Activated B cell treated with CpG ODN at 0.5 μM for 24 hours (primary cell): ENCODE measurements around the gene HPSE2. TPM values are rescaled to one million over a fixed set of nuclear protein-coding genes. Genes with fewer than 3 reads are reported as not detected.

Source experiments
- ATAC-seq: fragments of 200-7000 bp; cut with Tn5 transposase; one replicate; pipeline ENCODE4 v1.10.0; 2021; ENCODE audit warnings: low read depth, mild to moderate bottlenecking, moderate library complexity
- CTCF ChIA-PET: fragments of 350-600 bp; sonication (Branson Sonifier 250); formaldehyde crosslinking; loops from one replicate; lab custom pipeline; 2021; ENCODE audit warnings: antibody characterized with exemption; lab: Charles Lee
- POLR2A ChIA-PET: fragments of 350-600 bp; sonication (Branson Sonifier 250); formaldehyde crosslinking; loops from one replicate; lab custom pipeline; 2021; ENCODE audit warnings: antibody characterized with exemption; lab: Charles Lee
- DNase-seq: peaks from one replicate; pipeline ENCODE4 v3.0.0; 2022
- H3K27ac Mint-ChIP-seq: one replicate; pipeline ENCODE4 v1.8.0; 2020; ENCODE audit warnings: mixed read lengths
- H3K27me3 Mint-ChIP-seq: one replicate; pipeline ENCODE4 v1.8.0; 2021; ENCODE audit warnings: mixed read lengths
- H3K36me3 Mint-ChIP-seq: one replicate; pipeline ENCODE4 v1.8.0; 2021; ENCODE audit warnings: low read depth, mixed read lengths
- H3K4me1 Mint-ChIP-seq: one replicate; pipeline ENCODE4 v1.8.0; 2021; ENCODE audit warnings: mixed read lengths
- H3K4me3 Mint-ChIP-seq: one replicate; pipeline ENCODE4 v1.8.0; 2020; ENCODE audit warnings: mild to moderate bottlenecking, mixed read lengths
- H3K9me3 Mint-ChIP-seq: one replicate; pipeline ENCODE4 v1.8.0; 2020; ENCODE audit warnings: mixed read lengths
- CTCF ChIP-seq: fragments of 200-600 bp; IDR thresholded peaks from one replicate; pipeline ENCODE4 v1.8.0; 2022; ENCODE audit warnings: antibody characterized with exemption, mild to moderate bottlenecking
- intact Hi-C: fragments of 100-400 bp; cut with micrococcal nuclease; formaldehyde crosslinking; loops from one replicate; pipeline ENCODE4 v1.15.1; 2024
- total RNA-seq: library from RNA; stranded (reverse); gene quantifications from 2 replicates; pipeline ENCODE4 v1.2.3, GENCODE V29; 2022

Gene HPSE2
- total RNA-seq, 1 donor from 2014 or later, result not detected

GRCh38 chr10:98950106-98950505, 285.5 kb downstream of the HPSE2 start:
- ATAC-seq (no peak), DNase-seq (no peak)
- POLR2A ChIA-PET, result no interaction called here
- H3K27ac Mint-ChIP-seq, result no peak overlapping the region
- CTCF ChIA-PET, result no interaction called here
- peaks cover 6% of the 10 kb centered on the region for H3K9me3 Mint-ChIP-seq
- H3K4me1 Mint-ChIP-seq, result no peaks in the 10 kb centered on the region
- intact Hi-C loops, result no loop called here
- no peak for TF ChIP-seq CTCF
- H3K27me3 Mint-ChIP-seq, result no peaks in the 10 kb centered on the region
- no peak overlapping the region for H3K4me3 Mint-ChIP-seq
- H3K36me3 Mint-ChIP-seq, result no peaks in the 10 kb centered on the region

- no peak for TF ChIP-seq CTCF
- H3K9me3 Mint-ChIP-seq, result peaks cover 6% of the 10 kb centered on the region
Observed at GRCh38 chr10:98949306-98949705, 286.3 kb downstream of the HPSE2 start.

GRCh38 chr10:98943681-98944080, 292.0 kb downstream of the HPSE2 start:
- DNase-seq (no peak), ATAC-seq (no peak)
- no peaks in the 10 kb centered on the region for H3K36me3 Mint-ChIP-seq
- H3K27ac Mint-ChIP-seq, result no peak overlapping the region
- intact Hi-C loops, result no loop called here
- TF ChIP-seq CTCF, result no peak
- no peaks in the 10 kb centered on the region for H3K27me3 Mint-ChIP-seq
- POLR2A ChIA-PET, result no interaction called here
- CTCF ChIA-PET, result no interaction called here
- H3K4me3 Mint-ChIP-seq, result no peak overlapping the region
- H3K9me3 Mint-ChIP-seq, result peaks cover 6% of the 10 kb centered on the region
- H3K4me1 Mint-ChIP-seq, result no peaks in the 10 kb centered on the region

More at GRCh38 chr10:98949306-98949705, 286.3 kb downstream of the HPSE2 start:
- no peak for ATAC-seq
- no peak for DNase-seq
- no peak overlapping the region for H3K27ac Mint-ChIP-seq
- POLR2A ChIA-PET, result no interaction called here
- intact Hi-C loops, result no loop called here
- CTCF ChIA-PET, result no interaction called here
- H3K4me3 Mint-ChIP-seq, result no peak overlapping the region
- H3K4me1 Mint-ChIP-seq, result no peaks in the 10 kb centered on the region
- H3K36me3 Mint-ChIP-seq, result no peaks in the 10 kb centered on the region
- no peaks in the 10 kb centered on the region for H3K27me3 Mint-ChIP-seq

- no peaks in the 10 kb centered on the region for H3K4me1 Mint-ChIP-seq
- TF ChIP-seq CTCF, result no peak
- H3K27me3 Mint-ChIP-seq, result peaks cover 3% of the 10 kb centered on the region
- ChIA-PET CTCF (no interaction called here), POLR2A (no interaction called here)
- no peak overlapping the region for H3K4me3 Mint-ChIP-seq
- peaks cover 8% of the 10 kb centered on the region for H3K9me3 Mint-ChIP-seq
- no peak for ATAC-seq
- no peak overlapping the region for H3K27ac Mint-ChIP-seq
- H3K36me3 Mint-ChIP-seq, result no peaks in the 10 kb centered on the region
- DNase-seq, result no peak
- intact Hi-C loops, result no loop called here
Observed at GRCh38 chr10:98929709-98930108, 305.9 kb downstream of the HPSE2 start.

GRCh38 chr10:98925651-98926050, 310.0 kb downstream of the HPSE2 start:
- DNase-seq (no peak), ATAC-seq (no peak)
- intact Hi-C loops, result no loop called here
- H3K27me3 Mint-ChIP-seq, result no peaks in the 10 kb centered on the region
- no peak for TF ChIP-seq CTCF
- no peak overlapping the region for H3K27ac Mint-ChIP-seq
- no peaks in the 10 kb centered on the region for H3K9me3 Mint-ChIP-seq
- H3K36me3 Mint-ChIP-seq, result no peaks in the 10 kb centered on the region
- H3K4me1 Mint-ChIP-seq, result no peaks in the 10 kb centered on the region
- CTCF ChIA-PET, result no interaction called here
- no peak overlapping the region for H3K4me3 Mint-ChIP-seq
- POLR2A ChIA-PET, result no interaction called here
